A549 treated with CpdA at 1 μM for 4 hours (cell line): ENCODE measurements around the gene RABL2A. TPM values are rescaled to one million over a fixed set of nuclear protein-coding genes. Genes with fewer than 3 reads are reported as not detected.

Source experiments
- total RNA-seq: library from RNA; stranded (reverse); fragments of 200-300 nt; extraction: Qiagen RNA extraction; gene quantifications from 5 replicates; pipeline ENCODE4 v1.2.3, GENCODE V29; 2022; ENCODE audit warnings: low read depth

The RABL2A gene
- total RNA-seq: 6.1 to 10.0 TPM (median 9.1 TPM) in 5 replicates

GRCh38 chr2:113626616-113627330 lies at the start of gene RABL2A:
Gene RABL2A, plus strand, starts transcription at chr2:113627266. Its CDS starts 1,341 bp downstream, at chr2:113628607.

Other genes starting within 250 kb of the RABL2A start
- gene ZNG1B, start 189.6 kb upstream of the RABL2A start, total RNA-seq: 38.3 to 46.0 TPM (median 43.3 TPM) in 5 replicates
- gene FOXD4L1, start 128.6 kb upstream of the RABL2A start, total RNA-seq: 0.30 to 0.69 TPM (median 0.45 TPM) in 5 replicates
- 41.3 to 51.1 TPM (median 44.7 TPM) in 5 replicates for gene SLC35F5, start 129.4 kb downstream of the RABL2A start, total RNA-seq